NB4 (cell line): ENCODE data around the gene PLA2G6.

ENCODE experiments used
- DNase-seq: peaks from one replicate; pipeline ENCODE4 v3.0.0; 2010; ENCODE audit warnings: low read depth
- H3K4me3 ChIP-seq: one replicate; pipeline ENCODE4 v1.5.1; 2011; ENCODE audit warnings: mild to moderate bottlenecking, low read depth, low read length, moderate library complexity
- CTCF ChIP-seq: IDR thresholded peaks from one replicate; pipeline ENCODE4 v1.5.1; 2012; ENCODE audit warnings: low read depth, low read length
- MAX ChIP-seq: IDR thresholded peaks from 2 replicates; pipeline ENCODE4 v1.6.1; 2011; ENCODE audit warnings: low read depth, low read length
- MYC ChIP-seq: IDR thresholded peaks from 2 replicates; pipeline ENCODE4 v1.6.1; 2011; ENCODE audit warnings: low read depth, low read length
- POLR2A ChIP-seq: IDR thresholded peaks from 2 replicates; pipeline ENCODE4 v1.6.1; 2011; ENCODE audit warnings: mild to moderate bottlenecking; ENCODE audit not compliant: insufficient read length; ENCODE audit errors: extremely low read depth

Gene PLA2G6

GRCh38 chr22:38115423-38116205, 66.0 kb downstream of the PLA2G6 start:
- H3K4me3 ChIP-seq = no peak overlapping the region
- no peak for DNase-seq
- TF ChIP-seq POLR2A (no peak), CTCF (no peak), MAX (no peak), MYC (no peak)

GRCh38 chr22:38114484-38115398, 66.9 kb downstream of the PLA2G6 start:
- H3K4me3 ChIP-seq = no peak overlapping the region
- DNase-seq = peak; percentile 81
- TF ChIP-seq POLR2A = no peak
- no peak for TF ChIP-seq MYC
- TF ChIP-seq CTCF = peak; percentile 89
- no peak for TF ChIP-seq MAX

GRCh38 chr22:38112381-38112780, 69.2 kb downstream of the PLA2G6 start:
- no peak overlapping the region for H3K4me3 ChIP-seq
- DNase-seq = no peak
- TF ChIP-seq CTCF = no peak
- no peak for TF ChIP-seq MAX
- no peak for TF ChIP-seq POLR2A
- no peak for TF ChIP-seq MYC

GRCh38 chr22:38111925-38112355, 69.7 kb downstream of the PLA2G6 start:
- no peak for DNase-seq
- no peak for TF ChIP-seq MYC
- TF ChIP-seq CTCF = no peak
- no peak for TF ChIP-seq MAX
- TF ChIP-seq POLR2A = no peak
- H3K4me3 ChIP-seq = no peak overlapping the region

- DNase-seq = no peak
- TF ChIP-seq CTCF (no peak), MYC (no peak), MAX (no peak), POLR2A (no peak)
- no peak overlapping the region for H3K4me3 ChIP-seq
These were observed 70.5 kb downstream of the PLA2G6 start for GRCh38 chr22:38110863-38111852.
